K562 (cell line): ENCODE results near the gene DLGAP1. TPM values are rescaled to one million over a fixed set of nuclear protein-coding genes. Genes with fewer than 3 reads are reported as not detected.
A peak's percentile ranks its signal among the peaks of the same experiment; 100 is the strongest.

Experiments used
- ATAC-seq: fragments of 200-7000 bp; cut with Tn5 transposase; 3 replicates; pipeline ENCODE4 v1.9.1; 2020; ENCODE audit warnings: moderate library complexity
- BruUV-seq: library from RNA; stranded (reverse); fragments of 400-500 nt; replicated peaks from 2 replicates; lab custom pipeline; 2021; lab: Mats Ljungman, UMichigan
- CTCF ChIA-PET: fragments of 300-600 bp; formaldehyde crosslinking; extraction: SDS; loops from one replicate; lab custom pipeline; 2021; ENCODE audit warnings: low intra/inter-chr PET ratio; lab: Yijun Ruan, JAX
- POLR2A ChIA-PET: fragments of 300-600, 350-650 bp; sonication (Branson Sonifier 250); formaldehyde crosslinking; extraction: SDS; loops from one replicate; lab custom pipeline; 2021; ENCODE audit warnings: antibody characterized with exemption, inconsistent platforms; lab: Yijun Ruan, JAX
- DNase-seq, 4 experiments: peaks; one replicate each; pipeline versions ENCODE4 v3.0.0 to v3.0.0-alpha.2; 2011 to 2018; ENCODE audit warnings: low spot score in 3 of 4, mixed read lengths in 3 of 4; ENCODE audit errors: extremely low read depth in 1 of 4
- FAIRE-seq: peaks from 2 replicates; lab custom pipeline; 2011; peaks lifted over from hg19 to GRCh38; lab: Jason Lieb, UNC
- H2AFZ ChIP-seq: 2 replicates; pipeline ENCODE4 v1.6.0; 2011; ENCODE audit warnings: low read depth, low read length, control low read depth, inconsistent platforms
- H3K27ac ChIP-seq: fragments of 200-600 bp; 3 replicates; pipeline ENCODE4 v1.8.0; 2011; ENCODE audit warnings: low read depth, mild to moderate bottlenecking, control low read depth, inconsistent platforms, low read length, moderate library complexity, mixed read lengths; ENCODE audit errors: extremely low read depth
- H3K27me3 ChIP-seq, 2 experiments: fragments of 300-600 bp in 1 of 2; 2 replicates in 1 of 2; 3 replicates in 1 of 2; pipeline versions ENCODE4 v1.6.0 to v1.8.0; 2011; ENCODE audit warnings: inconsistent platforms in 2 of 2, low read length in 2 of 2, mild to moderate bottlenecking in 1 of 2, mixed read lengths in 1 of 2, moderate library complexity in 1 of 2; ENCODE audit not compliant: control insufficient read depth in 2 of 2, insufficient read depth in 2 of 2
- H3K36me3 ChIP-seq: fragments of 300-600 bp; 3 replicates; pipeline ENCODE4 v1.8.0; 2011; ENCODE audit warnings: mild to moderate bottlenecking, low read length, inconsistent platforms; ENCODE audit not compliant: control insufficient read depth, insufficient read depth
- H3K4me1 ChIP-seq, 2 experiments: fragments of 200-600 bp in 1 of 2; replicated peaks in 1 of 2; 2 replicates in 1 of 2; 3 replicates in 1 of 2; pipeline versions ENCODE4 v1.5.1 to v1.8.0; 2011; ENCODE audit warnings: inconsistent platforms in 2 of 2, low read length in 2 of 2, mild to moderate bottlenecking in 1 of 2, mixed read lengths in 1 of 2, moderate library complexity in 1 of 2; ENCODE audit not compliant: control insufficient read depth in 2 of 2, insufficient read depth in 2 of 2
- H3K4me2 ChIP-seq: 2 replicates; pipeline ENCODE4 v1.6.1; 2011; ENCODE audit warnings: low read length, control low read depth, inconsistent platforms, mixed read lengths; ENCODE audit not compliant: insufficient read depth
- H3K4me3 ChIP-seq: fragments of 200-600 bp; sonication (generic), shearing (Covaris generic); 2 replicates; pipeline ENCODE4 v1.5.1; 2016; ENCODE audit warnings: control low read depth, inconsistent platforms
- H3K79me2 ChIP-seq: fragments of 200-600 bp; 3 replicates; pipeline ENCODE4 v1.8.0; 2011; ENCODE audit warnings: low read length, inconsistent platforms; ENCODE audit not compliant: control insufficient read depth, insufficient read depth
- H3K9ac ChIP-seq, 2 experiments: 2 replicates each; pipeline versions ENCODE4 v1.6.0 to v1.6.1; 2011; ENCODE audit warnings: low read depth in 2 of 2, low read length in 2 of 2, control low read depth in 1 of 2, inconsistent platforms in 1 of 2, mild to moderate bottlenecking in 1 of 2, mixed read lengths in 1 of 2; ENCODE audit not compliant: insufficient read depth in 1 of 2
- H3K9me1 ChIP-seq: one replicate; pipeline ENCODE4 v1.6.0; 2011; ENCODE audit warnings: inconsistent platforms, mild to moderate bottlenecking, low read length, moderate library complexity; ENCODE audit not compliant: control insufficient read depth, insufficient read depth
- H3K9me3 ChIP-seq: replicated peaks from 2 replicates; pipeline ENCODE4 v1.5.1; 2011; ENCODE audit warnings: low read depth, low read length, inconsistent platforms; ENCODE audit not compliant: control insufficient read depth, insufficient read depth
- H4K20me1 ChIP-seq: replicated peaks from 2 replicates; pipeline ENCODE4 v1.6.1; 2011; ENCODE audit warnings: low read length, inconsistent platforms, mixed read lengths; ENCODE audit not compliant: control insufficient read depth, insufficient read depth
- ATF1 ChIP-seq, 2 experiments: fragments of 450-650 bp in 1 of 2; IDR thresholded peaks; 2 replicates each; pipeline ENCODE4 v1.6.1; 2016; ENCODE audit warnings: missing compliant biosample characterization in 1 of 2, missing genetic modification characterization in 1 of 2
- BRD4 ChIP-seq: fragments of 200-600 bp; sonication (generic); IDR thresholded peaks from 2 replicates; pipeline ENCODE4 v1.6.1; 2017; ENCODE audit warnings: inconsistent platforms
- CBX5 ChIP-seq: IDR thresholded peaks from 2 replicates; pipeline ENCODE4 v1.6.1; 2014; ENCODE audit warnings: low read depth, borderline replicate concordance
- GTF2F1 ChIP-seq: IDR thresholded peaks from 2 replicates; pipeline ENCODE4 v1.6.1; 2011; ENCODE audit warnings: low read depth, low read length, improper control_type of control experiment
- MAFK ChIP-seq: IDR thresholded peaks from 2 replicates; pipeline ENCODE4 v1.6.1; 2011; ENCODE audit warnings: low read length, improper control_type of control experiment
- MYC ChIP-seq, 2 experiments: fragments of 250-450 bp in 1 of 2; sonication (Bioruptor Pico) in 1 of 2; IDR thresholded peaks; 2 replicates each; pipeline versions ENCODE4 v1.5.1 to v1.6.1; 2012 to 2021; ENCODE audit warnings: low read depth in 2 of 2, borderline replicate concordance in 1 of 2, improper control_type of control experiment in 1 of 2, low read length in 1 of 2, mild to moderate bottlenecking in 1 of 2, moderate library complexity in 1 of 2
- NFXL1 ChIP-seq: fragments of 450-650 bp; formaldehyde crosslinking; IDR thresholded peaks from 2 replicates; pipeline ENCODE4 v1.4.0; 2021; ENCODE audit warnings: mild to moderate bottlenecking
- PHTF2 ChIP-seq: fragments of 250-450 bp; sonication (Bioruptor Pico); IDR thresholded peaks from 2 replicates; pipeline ENCODE4 v1.5.0; 2021; ENCODE audit warnings: mild to moderate bottlenecking
- SMAD4 ChIP-seq: fragments of 250-450 bp; sonication (Bioruptor Pico); conservative IDR thresholded peaks from 2 replicates; pipeline ENCODE4 v1.8.0; 2021; ENCODE audit warnings: inconsistent platforms, mild to moderate bottlenecking, moderate library complexity
- SNRNP70 ChIP-seq: fragments of 200-400 bp; formaldehyde crosslinking; optimal IDR thresholded peaks from 2 replicates; pipeline ENCODE3; 2017; ENCODE audit warnings: low read depth, low read length
- SPI1 ChIP-seq: IDR thresholded peaks from 2 replicates; pipeline ENCODE4 v1.6.1; 2011; ENCODE audit warnings: low read depth, low read length, control low read depth, borderline replicate concordance
- TBP ChIP-seq: optimal IDR thresholded peaks from 2 replicates; pipeline ENCODE3; 2011; ENCODE audit warnings: low read depth, low read length, improper control_type of control experiment
- ZNF324 ChIP-seq: fragments of 250-450 bp; sonication (Bioruptor Pico); IDR thresholded peaks from 2 replicates; pipeline ENCODE4 v1.4.0; 2020; ENCODE audit warnings: mild to moderate bottlenecking
- ZNF76 ChIP-seq: fragments of 250-450 bp; sonication (Bioruptor Pico); IDR thresholded peaks from 2 replicates; pipeline ENCODE4 v1.4.0; 2020; ENCODE audit warnings: mild to moderate bottlenecking, moderate library complexity, borderline replicate concordance
- WGBS: fragments of 100-300 bp; shearing (Covaris generic); methylation state at CpG from one replicate; pipeline ENCODE4 v1.1.6; 2016; ENCODE audit warnings: low coverage, mixed read lengths; ENCODE audit not compliant: insufficient coverage; ENCODE audit errors: missing lambda C conversion rate; 5-methylcytosine and 5-hydroxymethylcytosine counted together
- in situ Hi-C: fragments of 300-500 bp; cut with MboI; formaldehyde crosslinking; loops from 4 replicates; pipeline ENCODE4 v1.15.0; 2018; ENCODE audit warnings: inconsistent platforms, mixed read lengths
- intact Hi-C: fragments of 100-400 bp; cut with micrococcal nuclease; formaldehyde crosslinking; loops from 2 replicates; pipeline ENCODE4 v1.14.2; 2022
- polyA plus RNA-seq, 8 experiments: library from polyadenylated mRNA; depleted of rRNA in 4 of 8; stranded (reverse) in 5 of 8; unstranded in 3 of 8; fragments of >200 nt; fragmentation: Nextera tagmentation in 2 of 8; fragmentation: Illumina TruSeq in 1 of 8; extraction: Ambion mirVana in 2 of 8; extraction: Trizol in 1 of 8; gene quantifications; 2 replicates each; pipeline versions ENCODE4 v1.2.1 to v1.2.3, GENCODE V29; 2011 to 2014; ENCODE audit warnings: inconsistent platforms in 1 of 8, missing spikeins in 1 of 8
- total RNA-seq, 7 experiments: library from RNA; depleted of rRNA in 6 of 7; stranded (reverse); fragments of >200 nt in 6 of 7; fragmentation: Illumina TruSeq in 2 of 7; extraction: Trizol in 2 of 7; gene quantifications; 2 replicates each; pipeline versions ENCODE4 v1.2.1 to v1.2.3, GENCODE V29; 2011 to 2021; ENCODE audit warnings: low replicate concordance in 1 of 7
- TF ChIP-seq, protein P1 (sequence below): IDR thresholded peaks from 2 replicates; pipeline ENCODE4 v1.6.1; 2012; ENCODE audit warnings: low read depth, low read length, improper control_type of control experiment, borderline replicate concordance
- TF ChIP-seq, protein P2 (sequence below): fragments of 200-800 bp; sonication (Bioruptor generic); IDR thresholded peaks from 2 replicates; pipeline ENCODE4 v1.6.1; 2017; ENCODE audit warnings: missing genetic modification characterization, missing compliant biosample characterization
- TF ChIP-seq, protein P3 (sequence below): fragments of 450-650 bp; IDR thresholded peaks from 2 replicates; pipeline ENCODE4 v1.6.1; 2017; ENCODE audit warnings: mild to moderate bottlenecking, moderate library complexity

DLGAP1 gene
- total and polyA plus RNA-seq, 9 of the 15 experiments (the other 6 are each of a cell fraction or from before 2014, with no cell fraction given): 0.04 to 0.22 (median 0.08) TPM

DNA sequence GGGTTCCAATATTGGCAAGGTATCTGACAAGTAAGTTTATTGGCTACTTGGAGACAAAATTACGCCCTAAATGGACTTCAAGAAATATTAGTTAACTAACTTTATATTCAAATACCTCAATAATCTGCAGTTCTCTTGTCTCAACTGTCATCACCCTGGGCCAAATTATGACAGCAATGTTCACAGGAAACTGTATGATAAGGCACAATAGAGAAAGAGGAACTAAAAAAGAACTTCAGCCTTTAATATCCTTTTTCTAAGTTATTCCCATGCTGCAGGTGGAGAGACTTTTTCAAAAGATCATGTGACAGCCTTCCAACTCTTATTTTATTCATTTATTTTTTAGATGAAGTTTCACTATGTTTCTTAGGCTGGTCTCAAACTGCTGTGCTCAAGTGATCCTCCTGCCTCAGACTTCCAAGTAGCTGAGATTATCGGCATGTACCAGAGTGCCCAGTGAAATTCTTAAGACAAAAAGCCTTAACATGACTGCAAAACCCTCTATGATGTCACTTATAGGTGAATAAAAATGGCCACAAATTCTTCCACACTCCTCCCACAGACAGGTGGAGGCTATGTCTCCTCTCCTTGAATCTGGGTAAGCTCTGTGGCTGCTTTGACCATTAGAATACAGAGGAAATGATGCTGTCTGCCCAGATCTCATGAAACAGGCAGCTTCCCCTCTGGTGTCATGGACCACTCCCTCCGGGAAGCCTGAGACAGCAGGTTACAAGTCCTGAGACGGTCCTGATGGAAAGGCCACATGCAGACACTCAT, 794.2 kb downstream of the DLGAP1 start:
- Histone ChIP-seq H3K9me3 (peaks cover 14% of the 10 kb centered on the region; the same call in 1 of the 2 replicates), H3K27me3 (no peaks in the 10 kb centered on the region), H3K27ac (peak overlapping the region; percentile 84), H4K20me1 (no peaks in the 10 kb centered on the region), H3K9me1 (no peaks in the 10 kb centered on the region), H3K4me2 (peak overlapping the region; percentile 67), H3K79me2 (peaks cover under 1% of the 10 kb centered on the region; the same call in 1 of the 3 replicates), H3K9ac (peak overlapping the region in 1 of 2 experiments; percentile 59; a peak in 3 of 4 replicates), H2AFZ (peak overlapping the region; percentile 80), H3K4me1 (peaks cover 40 to 72% of the 10 kb centered on the region in 2 experiments), H3K4me3 (no peak overlapping the region), H3K36me3 (no peaks in the 10 kb centered on the region)
- CTCF ChIA-PET: no interaction called here
- DNase-seq: peak in 3 of 4 experiments; percentile 31 to 74 (median 53)
- in situ Hi-C loops (no loop called here), intact Hi-C loops (loop anchor here (1.0 to 5.0 kb wide), 2 partner anchors 8 to 399 kb away; partner anchors contain the start of gene MYL12B)
- POLR2A ChIA-PET: interaction anchor here (0.7 to 9.1 kb wide), 11 partner anchors 8 to 693 kb away, joined by 3 to 109 read pairs (median 5); no protein-coding TSS in a partner anchor
- ATAC-seq: peak; percentile 38
- no peak for FAIRE-seq
- 8% methylated on average over 4 of the region's 4 CpGs for WGBS
- BruUV-seq: TSS peak; percentile 13
- TF ChIP-seq SPI1: peak; percentile 39; the same call in 1 of the 2 replicates
- TF ChIP-seq ATF1 (CRISPR knock-in tag; IDR thresholded peaks at IDR 0.05): no peak
- peak; percentile 46 for TF ChIP-seq ATF1 (tag; IDR thresholded peaks at IDR 0.05)
- 0 out of 2 replicates have a peak, but pooled peaks have one; percentile 0 for TF ChIP-seq BRD4
- no peak for TF ChIP-seq CBX5
- TF ChIP-seq PHTF2 (CRISPR knock-in tag): no peak
- TF ChIP-seq SMAD4 (CRISPR knock-in tag): 0 out of 2 replicates have a peak, but pooled peaks have one; percentile 38
- no peak for TF ChIP-seq NFXL1 (CRISPR knock-in tag)
- 0 out of 2 replicates have a peak, but pooled peaks have one; percentile 9 for TF ChIP-seq MAFK
- TF ChIP-seq TBP: peak; percentile 75
- TF ChIP-seq SNRNP70: no peak
- TF ChIP-seq, protein P1, sequence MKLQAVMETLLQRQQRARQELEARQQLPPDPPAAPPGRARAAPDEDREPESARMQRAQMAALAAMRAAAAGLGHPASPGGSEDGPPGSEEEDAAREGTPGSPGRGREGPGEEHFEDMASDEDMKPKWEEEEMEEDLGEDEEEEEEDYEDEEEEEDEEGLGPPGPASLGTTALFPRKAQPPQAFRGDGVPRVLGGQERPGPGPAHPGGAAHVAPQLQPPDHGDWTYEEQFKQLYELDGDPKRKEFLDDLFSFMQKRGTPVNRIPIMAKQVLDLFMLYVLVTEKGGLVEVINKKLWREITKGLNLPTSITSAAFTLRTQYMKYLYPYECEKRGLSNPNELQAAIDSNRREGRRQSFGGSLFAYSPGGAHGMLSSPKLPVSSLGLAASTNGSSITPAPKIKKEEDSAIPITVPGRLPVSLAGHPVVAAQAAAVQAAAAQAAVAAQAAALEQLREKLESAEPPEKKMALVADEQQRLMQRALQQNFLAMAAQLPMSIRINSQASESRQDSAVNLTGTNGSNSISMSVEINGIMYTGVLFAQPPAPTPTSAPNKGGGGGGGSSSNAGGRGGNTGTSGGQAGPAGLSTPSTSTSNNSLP: peak; percentile 51; the same call in 1 of the 2 replicates
- TF ChIP-seq ZNF324: 0 out of 2 replicates have a peak, but pooled peaks have one; percentile 22
- peak; percentile 53 for TF ChIP-seq MYC (IDR thresholded peaks at IDR 0.05; ENCODE audit: low read depth, low read length)
- no peak for TF ChIP-seq MYC (CRISPR knock-in tag; IDR thresholded peaks at IDR 0.05; ENCODE audit: borderline replicate concordance, low read depth)
- TF ChIP-seq ZNF76: 0 out of 2 replicates have a peak, but pooled peaks have one; percentile 25
- TF ChIP-seq, protein P2, sequence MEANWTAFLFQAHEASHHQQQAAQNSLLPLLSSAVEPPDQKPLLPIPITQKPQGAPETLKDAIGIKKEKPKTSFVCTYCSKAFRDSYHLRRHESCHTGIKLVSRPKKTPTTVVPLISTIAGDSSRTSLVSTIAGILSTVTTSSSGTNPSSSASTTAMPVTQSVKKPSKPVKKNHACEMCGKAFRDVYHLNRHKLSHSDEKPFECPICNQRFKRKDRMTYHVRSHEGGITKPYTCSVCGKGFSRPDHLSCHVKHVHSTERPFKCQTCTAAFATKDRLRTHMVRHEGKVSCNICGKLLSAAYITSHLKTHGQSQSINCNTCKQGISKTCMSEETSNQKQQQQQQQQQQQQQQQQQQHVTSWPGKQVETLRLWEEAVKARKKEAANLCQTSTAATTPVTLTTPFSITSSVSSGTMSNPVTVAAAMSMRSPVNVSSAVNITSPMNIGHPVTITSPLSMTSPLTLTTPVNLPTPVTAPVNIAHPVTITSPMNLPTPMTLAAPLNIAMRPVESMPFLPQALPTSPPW (CRISPR knock-in tag): no peak
- no peak for TF ChIP-seq GTF2F1
- TF ChIP-seq, protein P3, sequence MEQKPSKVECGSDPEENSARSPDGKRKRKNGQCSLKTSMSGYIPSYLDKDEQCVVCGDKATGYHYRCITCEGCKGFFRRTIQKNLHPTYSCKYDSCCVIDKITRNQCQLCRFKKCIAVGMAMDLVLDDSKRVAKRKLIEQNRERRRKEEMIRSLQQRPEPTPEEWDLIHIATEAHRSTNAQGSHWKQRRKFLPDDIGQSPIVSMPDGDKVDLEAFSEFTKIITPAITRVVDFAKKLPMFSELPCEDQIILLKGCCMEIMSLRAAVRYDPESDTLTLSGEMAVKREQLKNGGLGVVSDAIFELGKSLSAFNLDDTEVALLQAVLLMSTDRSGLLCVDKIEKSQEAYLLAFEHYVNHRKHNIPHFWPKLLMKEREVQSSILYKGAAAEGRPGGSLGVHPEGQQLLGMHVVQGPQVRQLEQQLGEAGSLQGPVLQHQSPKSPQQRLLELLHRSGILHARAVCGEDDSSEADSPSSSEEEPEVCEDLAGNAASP: no peak
